Activated CD8-positive, alpha-beta T cell treated with anti-CD3 and anti-CD28 coated beads for 36 hours (primary cell): Measurements from ENCODE around the gene GRID1. TPM values are rescaled to one million over a fixed set of nuclear protein-coding genes. Genes with fewer than 3 reads are reported as not detected.
"Not testable (repeated sequence)": the region's sequence is repeated elsewhere in the genome, so short reads cannot be mapped to it uniquely, and the experiment has no call there.

Experiments used
- ATAC-seq: fragments of 200-7000 bp; cut with Tn5 transposase; one replicate; pipeline ENCODE4 v1.10.0; 2021; ENCODE audit warnings: mild to moderate bottlenecking, moderate library complexity
- CTCF ChIA-PET: fragments of 350-600 bp; sonication (Branson Sonifier 250); formaldehyde crosslinking; loops from one replicate; lab custom pipeline; 2021; ENCODE audit warnings: antibody characterized with exemption; lab: Charles Lee
- POLR2A ChIA-PET: fragments of 350-600 bp; sonication (Branson Sonifier 250); formaldehyde crosslinking; loops from one replicate; lab custom pipeline; 2021; ENCODE audit warnings: antibody characterized with exemption; lab: Charles Lee
- DNase-seq: peaks from one replicate; pipeline ENCODE4 v3.0.0-alpha.2; 2020
- H3K27ac Mint-ChIP-seq: one replicate; pipeline ENCODE4 v1.8.0; 2021; ENCODE audit warnings: mild to moderate bottlenecking, mixed read lengths
- H3K27me3 Mint-ChIP-seq: one replicate; pipeline ENCODE4 v1.8.0; 2021; ENCODE audit warnings: mixed read lengths
- H3K36me3 Mint-ChIP-seq: one replicate; pipeline ENCODE4 v1.8.0; 2021; ENCODE audit warnings: low read depth, mixed read lengths
- H3K4me1 Mint-ChIP-seq: one replicate; pipeline ENCODE4 v1.8.0; 2021; ENCODE audit warnings: low read depth, mixed read lengths
- H3K4me3 Mint-ChIP-seq: one replicate; pipeline ENCODE4 v1.8.0; 2021; ENCODE audit warnings: mild to moderate bottlenecking, moderate library complexity, mixed read lengths
- H3K9me3 Mint-ChIP-seq: one replicate; pipeline ENCODE4 v1.8.0; 2021; ENCODE audit warnings: mixed read lengths
- intact Hi-C: fragments of 100-400 bp; cut with micrococcal nuclease; formaldehyde crosslinking; loops from one replicate; pipeline ENCODE4 v1.10.0; 2022
- total RNA-seq, 2 experiments: library from RNA; stranded (reverse); gene quantifications; one replicate each; pipeline ENCODE4 v1.2.3, GENCODE V29; 2021
- TF ChIP-seq, protein P1 (sequence below): fragments of 200-600 bp; IDR thresholded peaks from one replicate; pipeline ENCODE4 v1.8.0; 2022; ENCODE audit warnings: antibody characterized with exemption, mild to moderate bottlenecking

The GRID1 gene
- total RNA-seq, 2 experiments from 2014 or later, result not detected

- TF ChIP-seq, protein P1, sequence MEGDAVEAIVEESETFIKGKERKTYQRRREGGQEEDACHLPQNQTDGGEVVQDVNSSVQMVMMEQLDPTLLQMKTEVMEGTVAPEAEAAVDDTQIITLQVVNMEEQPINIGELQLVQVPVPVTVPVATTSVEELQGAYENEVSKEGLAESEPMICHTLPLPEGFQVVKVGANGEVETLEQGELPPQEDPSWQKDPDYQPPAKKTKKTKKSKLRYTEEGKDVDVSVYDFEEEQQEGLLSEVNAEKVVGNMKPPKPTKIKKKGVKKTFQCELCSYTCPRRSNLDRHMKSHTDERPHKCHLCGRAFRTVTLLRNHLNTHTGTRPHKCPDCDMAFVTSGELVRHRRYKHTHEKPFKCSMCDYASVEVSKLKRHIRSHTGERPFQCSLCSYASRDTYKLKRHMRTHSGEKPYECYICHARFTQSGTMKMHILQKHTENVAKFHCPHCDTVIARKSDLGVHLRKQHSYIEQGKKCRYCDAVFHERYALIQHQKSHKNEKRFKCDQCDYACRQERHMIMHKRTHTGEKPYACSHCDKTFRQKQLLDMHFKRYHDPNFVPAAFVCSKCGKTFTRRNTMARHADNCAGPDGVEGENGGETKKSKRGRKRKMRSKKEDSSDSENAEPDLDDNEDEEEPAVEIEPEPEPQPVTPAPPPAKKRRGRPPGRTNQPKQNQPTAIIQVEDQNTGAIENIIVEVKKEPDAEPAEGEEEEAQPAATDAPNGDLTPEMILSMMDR, result no peak
- no peaks in the 10 kb centered on the region for H3K9me3 Mint-ChIP-seq
- no peak overlapping the region for H3K27ac Mint-ChIP-seq
- no peak overlapping the region for H3K4me3 Mint-ChIP-seq
- peaks cover 2% of the 10 kb centered on the region for H3K27me3 Mint-ChIP-seq
- POLR2A ChIA-PET, result no interaction called here
- no peaks in the 10 kb centered on the region for H3K36me3 Mint-ChIP-seq
- DNase-seq (no peak), ATAC-seq (no peak)
- intact Hi-C loops, result no loop called here
- CTCF ChIA-PET, result no interaction called here
- no peaks in the 10 kb centered on the region for H3K4me1 Mint-ChIP-seq
These were observed 432.0 kb downstream of the GRID1 start for GRCh38 chr10:85934586-85934985.

DNA sequence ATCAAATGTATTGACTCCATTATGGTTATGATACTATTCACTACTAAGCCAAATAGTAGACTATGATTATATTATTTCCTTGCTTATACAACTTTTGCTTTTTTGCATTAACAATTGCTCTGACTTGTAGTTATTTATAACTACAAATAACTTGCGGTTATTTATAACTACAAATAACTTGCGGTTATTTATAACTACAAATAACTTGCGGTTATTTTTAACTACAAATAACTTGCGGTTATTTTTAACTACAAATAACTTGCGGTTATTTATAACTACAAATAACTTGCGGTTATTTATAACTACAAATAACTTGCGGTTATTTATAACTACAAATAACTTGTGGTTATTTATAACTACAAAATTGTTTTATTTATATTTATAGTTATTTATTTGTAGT is 436.6 kb downstream of the GRID1 start:
- DNase-seq, H3K4me3 Mint-ChIP-seq, H3K9me3 Mint-ChIP-seq, intact Hi-C loops, ATAC-seq, CTCF ChIA-PET, H3K4me1 Mint-ChIP-seq, H3K36me3 Mint-ChIP-seq, POLR2A ChIA-PET, H3K27me3 Mint-ChIP-seq, H3K27ac Mint-ChIP-seq: not testable (repeated sequence)

GRCh38 chr10:85927952-85928665 is 438.5 kb downstream of the GRID1 start:
- ATAC-seq, result no peak
- ChIA-PET POLR2A (no interaction called here), CTCF (no interaction called here)
- TF ChIP-seq, protein P1, result no peak
- Mint-ChIP-seq H3K27ac (no peak overlapping the region), H3K36me3 (no peaks in the 10 kb centered on the region), H3K27me3 (peaks cover 2% of the 10 kb centered on the region), H3K4me3 (no peak overlapping the region), H3K9me3 (no peaks in the 10 kb centered on the region), H3K4me1 (no peaks in the 10 kb centered on the region)
- DNase-seq, result no peak
- intact Hi-C loops, result no loop called here

DNA sequence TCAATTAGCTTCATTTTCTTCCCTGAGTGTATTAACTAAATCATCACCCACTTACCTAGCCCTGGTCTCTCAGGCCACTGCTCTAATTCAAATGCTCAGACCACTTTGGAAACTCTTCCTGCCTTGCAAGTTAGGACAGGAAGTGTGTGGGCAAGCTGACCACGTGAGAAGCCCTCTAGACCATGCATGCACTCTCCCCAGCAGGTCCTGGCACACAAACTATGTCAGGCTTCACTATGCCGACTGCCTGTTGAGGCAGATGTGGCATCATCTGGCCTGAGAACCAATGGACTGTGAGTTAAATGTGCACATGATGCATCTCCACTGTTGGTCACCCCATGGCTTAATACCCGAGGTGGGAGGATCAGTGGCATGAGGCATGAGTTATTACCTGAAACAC is 439.6 kb downstream of the GRID1 start:
- DNase-seq, result no peak
- H3K4me3 Mint-ChIP-seq, result no peak overlapping the region
- no peaks in the 10 kb centered on the region for H3K36me3 Mint-ChIP-seq
- peaks cover 2% of the 10 kb centered on the region for H3K27me3 Mint-ChIP-seq
- no peaks in the 10 kb centered on the region for H3K9me3 Mint-ChIP-seq
- TF ChIP-seq, protein P1, result no peak
- CTCF ChIA-PET, result no interaction called here
- no peak overlapping the region for H3K27ac Mint-ChIP-seq
- intact Hi-C loops, result no loop called here
- H3K4me1 Mint-ChIP-seq, result no peaks in the 10 kb centered on the region
- ATAC-seq, result no peak
- POLR2A ChIA-PET, result no interaction called here

GRCh38 chr10:85926136-85926535 is 440.5 kb downstream of the GRID1 start:
- POLR2A ChIA-PET, result no interaction called here
- no peak overlapping the region for H3K4me3 Mint-ChIP-seq
- H3K27me3 Mint-ChIP-seq, result peaks cover 2% of the 10 kb centered on the region
- H3K4me1 Mint-ChIP-seq, result no peaks in the 10 kb centered on the region
- TF ChIP-seq, protein P1, result no peak
- H3K36me3 Mint-ChIP-seq, result no peaks in the 10 kb centered on the region
- ATAC-seq (no peak), DNase-seq (no peak)
- H3K27ac Mint-ChIP-seq, result no peak overlapping the region
- intact Hi-C loops, result no loop called here
- CTCF ChIA-PET, result no interaction called here
- H3K9me3 Mint-ChIP-seq, result no peaks in the 10 kb centered on the region
